ENCODE measurements around the gene TVP23A. TPM values are rescaled to one million over a fixed set of nuclear protein-coding genes. Genes with fewer than 3 reads are reported as not detected.

Gene TVP23A
- total and polyA plus RNA-seq, 10 of the 15 experiments (the other 5 are each of a cell fraction or from before 2014, with no cell fraction given), result 1.1 to 6.4 (median 2.2) TPM

DNA sequence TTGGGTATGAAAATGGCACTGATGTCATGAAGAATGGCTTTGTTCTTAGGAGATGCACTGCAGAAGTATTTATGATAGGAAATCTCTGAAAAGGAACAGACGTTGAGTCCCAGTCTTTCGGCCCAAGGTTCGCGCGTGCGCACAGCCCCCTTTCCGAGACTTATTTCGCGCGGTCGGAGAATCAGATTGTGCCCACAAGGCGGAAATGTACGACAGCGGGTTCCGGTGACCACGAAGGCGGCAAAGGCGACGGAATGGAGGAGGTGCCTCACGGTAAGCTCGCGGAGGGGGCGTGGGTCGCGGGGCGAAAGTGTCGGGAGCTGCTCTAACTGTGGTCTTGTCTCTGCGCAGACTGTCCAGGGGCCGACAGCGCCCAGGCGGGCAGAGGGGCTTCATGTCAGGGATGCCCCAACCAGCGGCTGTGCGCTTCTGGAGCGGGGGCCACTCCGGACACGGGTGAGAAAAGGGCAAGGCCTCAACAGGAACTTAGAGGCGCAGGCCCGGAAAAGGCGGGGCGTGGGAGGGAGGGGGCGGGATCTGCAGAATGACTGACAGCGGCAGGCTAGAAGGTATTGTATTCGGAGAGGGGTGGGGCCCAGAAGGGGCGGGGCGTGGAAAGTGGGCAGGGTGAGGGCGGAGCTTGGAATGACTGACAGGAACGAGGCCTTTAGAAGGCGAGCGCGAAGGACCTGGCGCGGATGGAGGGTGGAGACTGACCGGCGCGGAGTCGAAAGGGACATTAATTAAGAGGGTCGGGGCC lies 74.8 kb downstream of the TVP23A start, which contains the start of gene NUBP1 (continued):
- TF ChIP-seq, protein P1, sequence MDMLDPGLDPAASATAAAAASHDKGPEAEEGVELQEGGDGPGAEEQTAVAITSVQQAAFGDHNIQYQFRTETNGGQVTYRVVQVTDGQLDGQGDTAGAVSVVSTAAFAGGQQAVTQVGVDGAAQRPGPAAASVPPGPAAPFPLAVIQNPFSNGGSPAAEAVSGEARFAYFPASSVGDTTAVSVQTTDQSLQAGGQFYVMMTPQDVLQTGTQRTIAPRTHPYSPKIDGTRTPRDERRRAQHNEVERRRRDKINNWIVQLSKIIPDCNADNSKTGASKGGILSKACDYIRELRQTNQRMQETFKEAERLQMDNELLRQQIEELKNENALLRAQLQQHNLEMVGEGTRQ (IDR thresholded peaks at IDR 0.05; ENCODE audit: borderline replicate concordance, low read depth, low read length), result no peak
- TF ChIP-seq, protein P2, sequence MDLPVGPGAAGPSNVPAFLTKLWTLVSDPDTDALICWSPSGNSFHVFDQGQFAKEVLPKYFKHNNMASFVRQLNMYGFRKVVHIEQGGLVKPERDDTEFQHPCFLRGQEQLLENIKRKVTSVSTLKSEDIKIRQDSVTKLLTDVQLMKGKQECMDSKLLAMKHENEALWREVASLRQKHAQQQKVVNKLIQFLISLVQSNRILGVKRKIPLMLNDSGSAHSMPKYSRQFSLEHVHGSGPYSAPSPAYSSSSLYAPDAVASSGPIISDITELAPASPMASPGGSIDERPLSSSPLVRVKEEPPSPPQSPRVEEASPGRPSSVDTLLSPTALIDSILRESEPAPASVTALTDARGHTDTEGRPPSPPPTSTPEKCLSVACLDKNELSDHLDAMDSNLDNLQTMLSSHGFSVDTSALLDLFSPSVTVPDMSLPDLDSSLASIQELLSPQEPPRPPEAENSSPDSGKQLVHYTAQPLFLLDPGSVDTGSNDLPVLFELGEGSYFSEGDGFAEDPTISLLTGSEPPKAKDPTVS (IDR thresholded peaks at IDR 0.05; ENCODE audit: low read depth, low read length), result no peak
- TF ChIP-seq IKZF1 (conservative IDR thresholded peaks at IDR 0.05) (peak; percentile 81), ZNF207 (IDR thresholded peaks at IDR 0.05; ENCODE audit: borderline replicate concordance) (peak; percentile 91; the same call in 1 of the 2 replicates), BMI1 (IDR thresholded peaks at IDR 0.05; ENCODE audit: borderline replicate concordance) (no peak), RB1 (IDR thresholded peaks at IDR 0.05; ENCODE audit: borderline replicate concordance) (peak; percentile 94; the same call in 1 of the 2 replicates), NRF1 (conservative IDR thresholded peaks at IDR 0.05; ENCODE audit: low read depth, low read length) (peak; percentile 73), MTA3 (IDR thresholded peaks at IDR 0.05; ENCODE audit: borderline replicate concordance, low read length) (no peak), ZNF217 (IDR thresholded peaks at IDR 0.05) (no peak), HCFC1 (IDR thresholded peaks at IDR 0.05; ENCODE audit: low read length) (peak; percentile 55; the same call in 1 of the 2 replicates), FOXM1 (IDR thresholded peaks at IDR 0.05; ENCODE audit: low read depth, low read length) (no peak), ATF7 (IDR thresholded peaks at IDR 0.05; ENCODE audit: low read depth) (peak; percentile 69; the same call in 1 of the 2 replicates), SREBF2 (IDR thresholded peaks at IDR 0.05; ENCODE audit: low read length) (peak; percentile 89), SMC3 (IDR thresholded peaks at IDR 0.05; ENCODE audit: borderline replicate concordance, low read length) (no peak), NFXL1 (IDR thresholded peaks at IDR 0.05; ENCODE audit: borderline replicate concordance) (no peak), HDAC2 (IDR thresholded peaks at IDR 0.05) (no peak), EP300 (IDR thresholded peaks at IDR 0.05; ENCODE audit: borderline replicate concordance in 1 of 2, control insufficient read depth in 1 of 2, low read depth in 2 of 2, low read length in 2 of 2) (0 out of 4 replicates have a peak, but pooled peaks of 1 of the 2 experiments have one; percentile 4), JUNB (IDR thresholded peaks at IDR 0.05) (no peak), TAF1 (IDR thresholded peaks at IDR 0.05; ENCODE audit: borderline replicate concordance, low read depth, low read length) (peak; percentile 68), ZSCAN29 (IDR thresholded peaks at IDR 0.05) (no peak), POLR2AphosphoS5 (IDR thresholded peaks at IDR 0.05; ENCODE audit: low read length) (peak; percentile 95), PAX8 (IDR thresholded peaks at IDR 0.05) (no peak), KAT2A (conservative IDR thresholded peaks at IDR 0.05; ENCODE audit: control insufficient read depth, low read depth, low read length) (no peak)
- TF ChIP-seq, protein P3, sequence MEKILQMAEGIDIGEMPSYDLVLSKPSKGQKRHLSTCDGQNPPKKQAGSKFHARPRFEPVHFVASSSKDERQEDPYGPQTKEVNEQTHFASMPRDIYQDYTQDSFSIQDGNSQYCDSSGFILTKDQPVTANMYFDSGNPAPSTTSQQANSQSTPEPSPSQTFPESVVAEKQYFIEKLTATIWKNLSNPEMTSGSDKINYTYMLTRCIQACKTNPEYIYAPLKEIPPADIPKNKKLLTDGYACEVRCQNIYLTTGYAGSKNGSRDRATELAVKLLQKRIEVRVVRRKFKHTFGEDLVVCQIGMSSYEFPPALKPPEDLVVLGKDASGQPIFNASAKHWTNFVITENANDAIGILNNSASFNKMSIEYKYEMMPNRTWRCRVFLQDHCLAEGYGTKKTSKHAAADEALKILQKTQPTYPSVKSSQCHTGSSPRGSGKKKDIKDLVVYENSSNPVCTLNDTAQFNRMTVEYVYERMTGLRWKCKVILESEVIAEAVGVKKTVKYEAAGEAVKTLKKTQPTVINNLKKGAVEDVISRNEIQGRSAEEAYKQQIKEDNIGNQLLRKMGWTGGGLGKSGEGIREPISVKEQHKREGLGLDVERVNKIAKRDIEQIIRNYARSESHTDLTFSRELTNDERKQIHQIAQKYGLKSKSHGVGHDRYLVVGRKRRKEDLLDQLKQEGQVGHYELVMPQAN (conservative IDR thresholded peaks at IDR 0.05), result peak; percentile 87
- TF ChIP-seq, protein P4, sequence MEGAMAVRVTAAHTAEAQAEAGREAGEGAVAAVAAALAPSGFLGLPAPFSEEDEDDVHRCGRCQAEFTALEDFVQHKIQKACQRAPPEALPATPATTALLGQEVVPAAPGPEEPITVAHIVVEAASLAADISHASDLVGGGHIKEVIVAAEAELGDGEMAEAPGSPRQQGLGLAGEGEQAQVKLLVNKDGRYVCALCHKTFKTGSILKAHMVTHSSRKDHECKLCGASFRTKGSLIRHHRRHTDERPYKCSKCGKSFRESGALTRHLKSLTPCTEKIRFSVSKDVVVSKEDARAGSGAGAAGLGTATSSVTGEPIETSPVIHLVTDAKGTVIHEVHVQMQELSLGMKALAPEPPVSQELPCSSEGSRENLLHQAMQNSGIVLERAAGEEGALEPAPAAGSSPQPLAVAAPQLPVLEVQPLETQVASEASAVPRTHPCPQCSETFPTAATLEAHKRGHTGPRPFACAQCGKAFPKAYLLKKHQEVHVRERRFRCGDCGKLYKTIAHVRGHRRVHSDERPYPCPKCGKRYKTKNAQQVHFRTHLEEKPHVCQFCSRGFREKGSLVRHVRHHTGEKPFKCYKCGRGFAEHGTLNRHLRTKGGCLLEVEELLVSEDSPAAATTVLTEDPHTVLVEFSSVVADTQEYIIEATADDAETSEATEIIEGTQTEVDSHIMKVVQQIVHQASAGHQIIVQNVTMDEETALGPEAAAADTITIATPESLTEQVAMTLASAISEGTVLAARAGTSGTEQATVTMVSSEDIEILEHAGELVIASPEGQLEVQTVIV (IDR thresholded peaks at IDR 0.05; ENCODE audit: borderline replicate concordance, partially characterized antibody), result peak; percentile 87
